Activated naive CD4-positive, alpha-beta T cell treated with anti-CD3 and anti-CD28 coated beads, Interleukin-2, amount 10 ng/mL, durations not matched to agents 7 days and 5 days (primary cell): ENCODE data around the gene IQCH.

Source experiments
- CTCF ChIA-PET: fragments of 350-600 bp; sonication (Branson Sonifier 250); formaldehyde crosslinking; loops from one replicate; lab custom pipeline; 2021; ENCODE audit warnings: antibody characterized with exemption; lab: Charles Lee
- DNase-seq: peaks from one replicate; pipeline ENCODE4 v3.0.0-alpha.2; 2020
- H3K27ac Mint-ChIP-seq: one replicate; pipeline ENCODE4 v1.8.0; 2021; ENCODE audit warnings: mild to moderate bottlenecking, moderate library complexity, mixed read lengths
- H3K27me3 Mint-ChIP-seq: one replicate; pipeline ENCODE4 v1.8.0; 2021; ENCODE audit warnings: mild to moderate bottlenecking, mixed read lengths
- H3K36me3 Mint-ChIP-seq: one replicate; pipeline ENCODE4 v1.8.0; 2021; ENCODE audit warnings: mixed read lengths
- H3K4me1 Mint-ChIP-seq: one replicate; pipeline ENCODE4 v1.8.0; 2021; ENCODE audit warnings: mixed read lengths
- H3K4me3 Mint-ChIP-seq: one replicate; pipeline ENCODE4 v1.8.0; 2021; ENCODE audit warnings: mild to moderate bottlenecking, moderate library complexity, mixed read lengths
- H3K9me3 Mint-ChIP-seq: one replicate; pipeline ENCODE4 v1.8.0; 2021; ENCODE audit warnings: mixed read lengths

IQCH gene

DNA sequence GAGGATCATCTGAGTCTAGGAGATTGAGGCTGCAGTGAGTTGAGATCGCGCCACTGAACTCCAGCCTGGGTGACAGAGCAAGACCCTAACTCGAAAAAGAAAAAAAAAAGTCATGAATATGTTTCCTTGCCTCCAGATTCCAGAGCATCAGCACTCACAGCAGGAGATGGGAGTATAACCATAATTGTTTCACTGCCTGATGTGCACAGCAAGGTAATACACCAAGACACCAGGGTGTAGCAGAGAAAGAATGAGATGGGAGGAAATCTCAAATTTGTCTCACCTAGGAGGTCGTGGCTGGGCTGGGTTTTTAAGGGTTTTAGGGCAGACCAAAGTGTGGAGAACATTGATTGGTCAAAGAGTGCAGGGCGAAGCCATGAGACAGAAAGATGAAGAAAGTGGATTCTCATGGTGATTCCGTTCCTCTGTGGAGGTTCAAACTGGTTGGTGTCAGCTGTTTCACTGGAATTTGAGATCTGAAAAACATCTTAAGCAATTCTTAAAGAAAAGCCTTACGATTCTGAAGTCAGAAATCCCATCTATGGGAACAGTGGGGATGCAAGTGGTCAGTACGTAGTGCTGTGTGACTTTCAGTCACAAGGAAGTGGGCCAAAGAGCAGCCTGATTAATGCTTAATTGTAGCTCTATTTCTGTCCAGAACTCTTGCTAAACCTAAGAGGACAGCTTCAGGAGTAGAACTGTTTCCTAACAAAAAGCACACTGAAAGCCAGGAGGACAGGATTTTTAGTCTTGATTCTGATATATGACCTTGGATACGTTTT is 258.5 kb downstream of the IQCH start:
- Mint-ChIP-seq H3K36me3 (peaks cover 8% of the 10 kb centered on the region), H3K9me3 (no peaks in the 10 kb centered on the region)

DNA sequence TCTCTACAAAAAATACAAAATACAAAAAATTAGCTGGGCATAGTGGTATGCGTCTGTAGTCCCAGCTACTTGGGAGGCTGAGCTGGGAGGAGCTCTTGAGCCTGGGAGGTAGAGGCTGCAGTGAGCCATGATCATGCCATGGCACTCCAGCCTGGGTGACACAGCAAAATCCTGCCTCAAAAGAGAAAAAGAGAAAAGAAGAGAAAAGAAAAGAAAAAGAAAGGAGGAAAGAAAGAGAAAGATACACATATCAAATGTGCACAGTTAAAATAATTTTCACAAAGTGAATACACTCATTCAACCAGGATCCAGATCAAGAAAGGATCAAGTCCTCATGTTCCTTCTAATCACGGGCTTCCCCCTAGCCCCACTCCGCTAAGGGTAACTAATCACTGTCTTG is 260.5 kb downstream of the IQCH start:
- peaks cover 5% of the 10 kb centered on the region for H3K4me1 Mint-ChIP-seq
- DNase-seq = no peak
- CTCF ChIA-PET = no interaction called here
- no peaks in the 10 kb centered on the region for H3K9me3 Mint-ChIP-seq
- no peaks in the 10 kb centered on the region for H3K27me3 Mint-ChIP-seq
- H3K27ac Mint-ChIP-seq = no peak overlapping the region
- H3K36me3 Mint-ChIP-seq = peaks cover 8% of the 10 kb centered on the region
- no peak overlapping the region for H3K4me3 Mint-ChIP-seq

More for the DNA sequence above, 258.5 kb downstream of the IQCH start:
- no peaks in the 10 kb centered on the region for H3K27me3 Mint-ChIP-seq
- no peak overlapping the region for H3K4me3 Mint-ChIP-seq
- CTCF ChIA-PET = no interaction called here
- DNase-seq = no peak
- H3K4me1 Mint-ChIP-seq = no peaks in the 10 kb centered on the region
- H3K27ac Mint-ChIP-seq = no peak overlapping the region

DNA sequence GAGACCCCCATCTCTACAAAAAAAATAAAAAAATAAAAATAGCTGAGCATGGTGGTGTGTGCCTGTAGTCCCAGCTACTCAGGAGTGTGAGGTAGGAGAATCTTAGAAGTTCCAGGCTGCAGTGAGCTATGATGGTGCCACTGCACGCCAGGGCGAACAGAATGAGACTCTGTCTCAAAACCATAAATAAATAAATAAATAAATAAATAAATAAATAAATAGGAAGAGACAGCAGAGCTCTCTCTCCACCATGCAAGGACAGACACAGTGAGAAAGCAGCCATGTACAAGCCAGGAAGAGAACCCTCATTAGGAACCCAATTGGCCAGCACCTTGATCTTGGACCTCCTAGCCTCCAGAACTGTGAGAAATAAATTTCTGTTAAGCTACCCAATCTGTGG is 261.0 kb downstream of the IQCH start:
- no peak overlapping the region for H3K27ac Mint-ChIP-seq
- DNase-seq = no peak
- no peaks in the 10 kb centered on the region for H3K27me3 Mint-ChIP-seq
- H3K4me3 Mint-ChIP-seq = no peak overlapping the region
- H3K36me3 Mint-ChIP-seq = peaks cover 8% of the 10 kb centered on the region
- H3K9me3 Mint-ChIP-seq = no peaks in the 10 kb centered on the region
- peaks cover 9% of the 10 kb centered on the region for H3K4me1 Mint-ChIP-seq
- CTCF ChIA-PET = no interaction called here

DNA sequence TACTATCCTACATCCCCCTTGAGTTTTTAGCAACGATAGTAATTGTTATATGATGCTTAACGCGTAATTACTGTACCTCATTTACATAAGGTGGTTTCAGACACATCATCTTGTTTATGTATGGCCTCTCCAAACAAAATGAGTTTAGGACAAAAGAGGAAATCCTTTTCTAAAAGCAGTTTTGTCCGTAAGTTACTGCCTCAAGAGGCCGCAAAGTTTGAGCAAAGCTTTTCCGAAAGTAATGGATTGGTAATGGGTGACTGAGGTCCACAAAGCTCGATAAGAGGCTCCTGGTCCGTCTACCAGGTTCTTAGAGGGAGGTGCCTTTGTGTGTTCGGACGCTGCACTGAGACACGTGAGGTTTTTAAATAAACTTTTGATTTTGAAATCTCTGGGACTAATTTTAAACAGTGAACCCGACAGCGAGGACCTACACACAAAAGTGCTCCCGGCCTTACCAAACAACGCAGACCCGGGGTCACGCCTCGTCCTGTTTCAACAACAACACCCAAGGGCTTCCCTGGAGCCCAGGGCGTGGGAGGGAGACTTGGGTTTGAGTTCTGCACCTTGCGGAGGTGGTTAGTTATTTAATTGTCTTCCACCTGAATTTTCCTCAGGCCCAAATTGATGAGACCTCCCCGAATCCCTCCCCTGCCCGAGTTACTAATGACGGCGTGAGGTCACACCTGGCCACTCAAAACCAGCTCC is 265.9 kb downstream of the IQCH start:
- H3K9me3 Mint-ChIP-seq = no peaks in the 10 kb centered on the region
- H3K36me3 Mint-ChIP-seq = no peaks in the 10 kb centered on the region
- peak overlapping the region; percentile 86 for H3K4me3 Mint-ChIP-seq
- DNase-seq = no peak
- H3K4me1 Mint-ChIP-seq = peaks cover 33% of the 10 kb centered on the region
- CTCF ChIA-PET = no interaction called here
- peak overlapping the region; percentile 96 for H3K27ac Mint-ChIP-seq
- H3K27me3 Mint-ChIP-seq = no peaks in the 10 kb centered on the region

DNA sequence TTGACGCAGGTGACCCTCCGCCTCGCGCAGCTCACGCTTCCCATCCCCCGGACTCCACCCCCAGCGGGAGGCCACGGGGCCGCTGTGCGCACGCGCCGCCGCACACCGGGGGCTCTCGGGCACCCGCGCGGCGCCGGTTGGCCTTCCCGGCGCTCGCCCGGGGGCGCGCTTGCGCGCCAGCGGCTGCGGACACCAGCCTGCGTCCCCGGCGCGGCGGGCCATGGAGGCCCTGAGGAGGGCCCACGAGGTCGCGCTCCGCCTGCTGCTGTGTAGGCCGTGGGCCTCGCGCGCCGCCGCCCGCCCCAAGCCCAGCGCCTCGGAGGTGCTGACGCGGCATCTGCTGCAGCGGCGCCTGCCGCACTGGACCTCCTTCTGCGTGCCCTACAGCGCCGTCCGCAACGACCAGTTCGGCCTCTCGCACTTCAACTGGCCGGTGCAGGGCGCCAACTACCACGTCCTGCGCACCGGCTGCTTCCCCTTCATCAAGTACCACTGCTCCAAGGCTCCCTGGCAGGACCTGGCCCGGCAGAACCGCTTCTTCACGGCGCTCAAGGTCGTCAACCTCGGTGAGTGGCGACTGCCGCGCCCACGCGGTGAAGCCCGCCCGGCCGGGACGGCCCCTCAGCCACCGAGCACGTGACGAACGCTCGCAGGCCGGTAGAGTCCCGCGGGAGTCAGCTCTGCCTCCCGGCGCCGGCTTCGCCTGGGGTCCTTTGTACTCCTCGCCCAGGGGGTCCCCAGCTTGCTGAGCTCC is 266.6 kb downstream of the IQCH start, which contains the start of gene C15orf61:
TSS of gene C15orf61 (plus strand) at position 103 of the 754 bp plus-strand sequence. CDS start at position 221, 118 bp downstream.
- CTCF ChIA-PET = interaction anchor here (1.0 kb wide), 1 partner anchor 11 kb away, joined by 5 read pairs; no protein-coding TSS in a partner anchor
- Mint-ChIP-seq H3K27me3 (no peaks in the 10 kb centered on the region), H3K9me3 (no peaks in the 10 kb centered on the region), H3K4me3 (peak within 1 kb of the TSS; percentile 86), H3K4me1 (peaks cover 33% of the 10 kb centered on the region), H3K36me3 (no peaks in the 10 kb centered on the region), H3K27ac (peak within 1 kb of the TSS; percentile 96)
- DNase-seq = peak; percentile 89

DNA sequence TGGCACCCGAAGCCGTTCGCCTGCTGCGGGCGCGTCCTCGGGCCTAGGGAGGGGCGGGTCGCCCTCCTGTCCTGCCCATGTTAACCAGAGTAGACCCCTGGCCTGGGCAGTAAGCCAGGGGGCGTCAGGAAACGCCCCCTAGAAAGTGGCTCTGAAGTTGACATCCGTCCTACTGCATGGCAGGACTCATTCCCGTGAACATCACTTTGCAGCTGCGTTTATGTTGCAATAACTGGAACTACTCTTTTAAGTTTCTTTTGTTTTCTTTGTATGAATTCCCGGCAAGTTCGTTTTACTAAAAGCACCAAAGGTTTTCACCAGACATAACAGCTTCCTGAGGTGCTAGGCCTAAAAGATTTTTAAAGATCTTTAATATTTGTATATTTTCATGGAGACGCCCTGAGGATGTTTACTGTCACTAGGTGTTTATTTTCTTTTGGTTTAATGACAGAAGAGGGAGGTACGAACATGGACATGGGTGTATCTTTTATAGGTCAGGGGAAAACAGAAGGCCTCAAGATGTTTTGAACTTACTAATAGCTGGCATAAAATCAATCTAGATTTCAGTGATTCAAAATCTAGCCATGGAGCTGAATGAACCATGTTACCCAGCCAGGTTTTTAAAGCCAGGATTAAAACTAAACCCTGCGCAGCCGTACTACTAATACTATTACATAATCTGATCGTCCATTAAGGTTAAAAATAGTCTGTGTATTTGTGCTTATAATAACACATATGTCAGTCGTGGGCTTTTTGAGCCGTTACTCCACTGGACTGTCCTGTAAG is 267.4 kb downstream of the IQCH start:
- peak overlapping the region; percentile 83 for H3K4me3 Mint-ChIP-seq
- no peaks in the 10 kb centered on the region for H3K9me3 Mint-ChIP-seq
- DNase-seq = no peak
- H3K4me1 Mint-ChIP-seq = peaks cover 33% of the 10 kb centered on the region
- H3K27ac Mint-ChIP-seq = peak overlapping the region; percentile 91
- no peaks in the 10 kb centered on the region for H3K27me3 Mint-ChIP-seq
- H3K36me3 Mint-ChIP-seq = no peaks in the 10 kb centered on the region
- CTCF ChIA-PET = interaction anchor here (1.0 kb wide), 1 partner anchor 11 kb away, joined by 5 read pairs; no protein-coding TSS in a partner anchor

DNA sequence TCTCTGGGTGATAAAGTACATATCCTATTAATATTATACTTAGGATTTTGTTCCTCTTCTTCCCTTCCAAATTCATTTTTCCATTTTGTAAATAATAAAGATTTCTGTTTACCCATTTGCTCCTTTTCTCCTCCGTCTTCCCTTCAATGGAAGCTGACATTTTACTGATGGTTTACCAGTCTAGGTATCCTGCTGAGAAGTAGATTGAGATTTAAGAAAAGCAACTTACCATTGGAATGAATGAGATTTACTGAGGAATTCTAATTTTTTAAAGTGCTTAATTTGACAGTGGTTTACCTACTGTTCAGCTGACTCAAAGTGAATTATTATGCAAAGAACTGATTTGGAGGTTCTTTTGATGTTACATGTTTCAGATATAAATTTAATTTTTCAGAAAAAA is 268.7 kb downstream of the IQCH start:
- CTCF ChIA-PET = no interaction called here
- Mint-ChIP-seq H3K9me3 (no peaks in the 10 kb centered on the region), H3K4me1 (peaks cover 33% of the 10 kb centered on the region), H3K27me3 (no peaks in the 10 kb centered on the region), H3K36me3 (peaks cover 1% of the 10 kb centered on the region), H3K4me3 (no peak overlapping the region), H3K27ac (no peak overlapping the region)
- DNase-seq = no peak

DNA sequence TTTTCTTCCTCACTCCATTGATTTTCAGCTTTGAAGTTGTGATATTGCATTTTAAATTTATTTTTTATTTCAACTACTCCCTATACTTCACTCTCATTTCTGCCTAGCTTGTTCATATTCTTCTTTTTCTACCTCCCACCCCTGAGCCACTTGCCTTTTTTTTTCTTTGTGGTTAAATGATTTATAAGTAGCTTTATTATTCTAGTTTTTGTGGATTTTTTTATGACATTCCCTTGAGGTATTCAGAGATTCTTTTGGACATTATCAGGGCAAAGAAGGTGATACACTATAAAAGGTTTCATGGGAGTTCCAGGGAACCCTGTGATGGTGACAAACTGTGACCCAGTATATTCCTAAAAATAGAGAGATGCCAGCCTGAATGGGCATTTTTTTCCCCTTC is 269.6 kb downstream of the IQCH start:
- H3K27me3 Mint-ChIP-seq = no peaks in the 10 kb centered on the region
- CTCF ChIA-PET = no interaction called here
- H3K4me1 Mint-ChIP-seq = peaks cover 33% of the 10 kb centered on the region
- no peak overlapping the region for H3K4me3 Mint-ChIP-seq
- DNase-seq = no peak
- H3K9me3 Mint-ChIP-seq = no peaks in the 10 kb centered on the region
- H3K27ac Mint-ChIP-seq = no peak overlapping the region
- H3K36me3 Mint-ChIP-seq = peaks cover 1% of the 10 kb centered on the region

DNA sequence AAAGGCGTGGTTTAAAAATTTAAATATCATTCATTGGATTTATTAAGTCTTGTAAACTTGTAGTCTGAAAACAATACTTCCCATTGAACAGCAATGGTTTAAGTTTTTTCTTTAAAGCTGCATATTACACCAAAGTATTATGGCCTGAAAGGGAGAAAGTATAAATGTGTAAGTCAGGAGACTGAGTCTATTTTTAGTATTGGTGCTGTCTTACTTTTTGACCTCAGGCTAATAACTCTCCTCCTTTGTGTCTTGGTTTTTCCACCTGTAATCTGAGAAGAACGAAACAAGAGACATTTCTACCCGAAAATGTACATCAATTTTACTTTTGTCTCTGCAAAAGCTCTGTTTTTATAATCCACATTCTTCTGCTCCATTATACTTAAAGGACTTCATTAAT is 273.9 kb downstream of the IQCH start:
- peaks cover 2% of the 10 kb centered on the region for H3K4me1 Mint-ChIP-seq
- H3K27ac Mint-ChIP-seq = no peak overlapping the region
- CTCF ChIA-PET = no interaction called here
- no peak overlapping the region for H3K4me3 Mint-ChIP-seq
- H3K36me3 Mint-ChIP-seq = peaks cover 1% of the 10 kb centered on the region
- H3K27me3 Mint-ChIP-seq = peaks cover 4% of the 10 kb centered on the region
- no peaks in the 10 kb centered on the region for H3K9me3 Mint-ChIP-seq
- no peak for DNase-seq

DNA sequence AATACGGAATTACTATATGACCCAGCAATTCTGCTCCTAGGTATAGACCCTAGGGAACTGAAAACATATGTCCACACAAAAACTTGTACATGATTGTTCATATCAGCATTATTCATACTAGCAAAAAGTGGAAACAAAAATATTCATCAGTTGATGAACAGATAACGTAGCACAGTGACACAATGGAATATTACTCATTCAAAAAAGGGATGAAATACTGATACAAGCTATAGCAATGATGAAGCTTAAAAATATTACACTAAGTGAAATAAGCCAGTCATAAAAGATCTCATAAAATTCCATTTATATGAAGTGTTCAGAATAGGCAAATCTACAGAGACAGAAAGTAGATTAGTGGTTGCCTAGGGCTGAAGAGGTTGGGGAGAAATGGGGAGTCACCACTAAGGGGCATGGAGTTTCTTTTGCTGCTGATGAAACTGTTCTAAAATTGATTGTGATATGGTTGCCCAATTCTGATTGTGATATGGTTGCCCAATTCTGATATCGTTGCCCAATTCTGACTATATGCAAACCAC is 276.9 kb downstream of the IQCH start:
- Mint-ChIP-seq H3K36me3 (peaks cover 1% of the 10 kb centered on the region), H3K27me3 (peaks cover 4% of the 10 kb centered on the region), H3K9me3 (no peaks in the 10 kb centered on the region), H3K4me3 (no peak overlapping the region), H3K27ac (no peak overlapping the region), H3K4me1 (peaks cover 2% of the 10 kb centered on the region)
- CTCF ChIA-PET = no interaction called here
- no peak for DNase-seq

DNA sequence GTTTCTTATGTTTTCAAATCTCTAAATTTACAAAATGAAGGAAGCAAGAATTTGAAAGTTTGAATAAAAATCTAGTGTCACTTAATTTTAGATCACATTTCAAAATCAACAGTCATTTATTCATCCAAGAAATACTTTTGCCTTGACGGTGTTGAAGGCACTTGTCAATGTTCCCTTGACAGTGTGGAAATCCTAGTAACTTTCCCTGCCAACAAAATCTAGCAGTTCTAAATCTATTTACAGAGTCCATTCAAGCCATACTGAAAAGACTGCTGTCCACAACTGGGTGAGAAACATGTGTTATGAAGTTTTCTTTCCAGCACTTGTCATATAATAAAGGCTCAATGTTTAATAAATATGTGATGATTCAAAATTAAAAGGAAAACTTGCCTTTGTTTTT is 279.3 kb downstream of the IQCH start:
- H3K4me1 Mint-ChIP-seq = peaks cover 10% of the 10 kb centered on the region
- no peaks in the 10 kb centered on the region for H3K36me3 Mint-ChIP-seq
- no peaks in the 10 kb centered on the region for H3K9me3 Mint-ChIP-seq
- no peak for DNase-seq
- H3K27me3 Mint-ChIP-seq = peaks cover 4% of the 10 kb centered on the region
- CTCF ChIA-PET = no interaction called here
- no peak overlapping the region for H3K4me3 Mint-ChIP-seq
- no peak overlapping the region for H3K27ac Mint-ChIP-seq

DNA sequence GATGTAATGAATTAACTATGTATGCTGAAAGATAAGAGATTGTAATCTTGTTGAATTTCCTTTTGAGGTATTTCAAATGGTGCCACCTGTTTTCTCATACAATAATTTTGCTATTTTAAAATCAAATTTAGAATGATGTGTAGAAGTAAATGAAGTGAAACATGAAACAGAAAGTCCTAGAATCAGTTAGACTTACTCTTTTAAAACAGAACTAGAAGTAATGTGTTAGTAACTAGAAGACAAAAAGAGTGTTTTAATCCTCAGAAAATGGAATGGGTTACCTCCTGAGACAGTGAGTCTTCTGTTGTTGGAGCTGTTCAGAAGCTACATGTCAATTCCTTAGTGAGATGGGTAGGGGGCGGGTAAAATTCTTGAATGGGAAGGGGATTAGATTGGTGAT is 279.8 kb downstream of the IQCH start:
- CTCF ChIA-PET = no interaction called here
- Mint-ChIP-seq H3K4me1 (peaks cover 15% of the 10 kb centered on the region), H3K36me3 (no peaks in the 10 kb centered on the region), H3K9me3 (no peaks in the 10 kb centered on the region), H3K27ac (no peak overlapping the region), H3K4me3 (no peak overlapping the region), H3K27me3 (peaks cover 4% of the 10 kb centered on the region)
- DNase-seq = no peak

DNA sequence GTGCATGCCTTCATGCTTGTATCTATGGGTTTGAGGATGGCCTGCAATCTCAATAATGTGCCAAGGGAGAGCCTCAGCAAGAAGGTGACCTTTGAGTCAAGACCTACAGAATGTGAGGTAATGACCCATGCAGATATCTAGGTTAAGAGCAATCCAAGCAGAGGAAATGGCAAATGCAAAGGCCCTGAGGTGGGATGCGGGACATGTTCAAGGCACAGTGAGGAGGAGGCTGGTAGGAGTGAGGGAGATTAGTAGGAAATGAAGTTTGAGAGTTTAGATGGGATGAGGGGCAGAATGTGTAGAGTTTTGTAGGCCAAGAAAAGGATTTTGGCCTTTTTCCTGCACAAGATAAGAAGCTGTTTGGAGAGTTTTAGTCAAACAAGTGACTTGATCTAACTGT is 283.2 kb downstream of the IQCH start:
- no peak overlapping the region for H3K4me3 Mint-ChIP-seq
- no peaks in the 10 kb centered on the region for H3K9me3 Mint-ChIP-seq
- CTCF ChIA-PET = no interaction called here
- peaks cover 34% of the 10 kb centered on the region for H3K4me1 Mint-ChIP-seq
- no peak overlapping the region for H3K27ac Mint-ChIP-seq
- DNase-seq = no peak
- H3K27me3 Mint-ChIP-seq = no peaks in the 10 kb centered on the region
- H3K36me3 Mint-ChIP-seq = no peaks in the 10 kb centered on the region
